Endothelial cell of umbilical vein (primary cell): ENCODE measurements around the gene EDEM1. TPM values are rescaled to one million over a fixed set of nuclear protein-coding genes. Genes with fewer than 3 reads are reported as not detected.

Source experiments
- BruUV-seq: library from RNA; stranded (reverse); fragments of 400-500 nt; replicated peaks from 2 replicates; lab custom pipeline; 2021; lab: Mats Ljungman, UMichigan
- CTCF ChIA-PET: fragments of 300-600, 350-600 bp; sonication (Branson Sonifier 250); formaldehyde crosslinking; loops from one replicate; lab custom pipeline; 2021; ENCODE audit warnings: antibody characterized with exemption, inconsistent platforms; lab: Charles Lee
- POLR2A ChIA-PET: fragments of 300-600, 350-600 bp; sonication (Branson Sonifier 250); formaldehyde crosslinking; loops from one replicate; lab custom pipeline; 2021; ENCODE audit warnings: antibody characterized with exemption, inconsistent platforms; lab: Charles Lee
- DNase-seq: peaks from one replicate; pipeline ENCODE4 v3.0.0-alpha.2; 2011; ENCODE audit warnings: low read depth, low spot score
- FAIRE-seq: peaks from 2 replicates; lab custom pipeline; 2011; peaks lifted over from hg19 to GRCh38; lab: Jason Lieb, UNC
- H2AFZ ChIP-seq: 2 replicates; pipeline ENCODE4 v1.6.0; 2012; ENCODE audit warnings: low read depth, low read length, control low read depth, inconsistent platforms
- H3K27ac ChIP-seq: 2 replicates; pipeline ENCODE4 v1.5.1; 2011; ENCODE audit warnings: low read depth, mild to moderate bottlenecking, control low read depth, low read length, moderate library complexity; ENCODE audit not compliant: insufficient read depth
- H3K27me3 ChIP-seq, 2 experiments: 2 replicates each; pipeline versions ENCODE4 v1.6.0 to v1.6.1; 2011; ENCODE audit warnings: low read length in 2 of 2, mixed read lengths in 1 of 2; ENCODE audit not compliant: control insufficient read depth in 2 of 2, insufficient read depth in 2 of 2
- H3K36me3 ChIP-seq, 2 experiments: 2 replicates in 1 of 2; 3 replicates in 1 of 2; pipeline ENCODE4 v1.5.1; 2011; ENCODE audit warnings: low read length in 2 of 2, mild to moderate bottlenecking in 1 of 2, moderate library complexity in 1 of 2; ENCODE audit not compliant: control insufficient read depth in 2 of 2, insufficient read depth in 2 of 2; ENCODE audit errors: extremely low read depth in 1 of 2
- H3K4me1 ChIP-seq: 3 replicates; pipeline ENCODE4 v1.5.1; 2011; ENCODE audit warnings: mild to moderate bottlenecking, low read length; ENCODE audit not compliant: control insufficient read depth, insufficient read depth; ENCODE audit errors: extremely low read depth
- H3K4me2 ChIP-seq: 2 replicates; pipeline ENCODE4 v1.6.1; 2011; ENCODE audit warnings: low read length, control low read depth, mixed read lengths; ENCODE audit not compliant: insufficient read depth
- H3K4me3 ChIP-seq, 3 experiments: fragments of 200-600 bp in 1 of 3; sonication (generic), shearing (Covaris generic) in 1 of 3; replicated peaks in 1 of 3; 2 replicates each; pipeline ENCODE4 v1.5.1; 2011 to 2016; ENCODE audit warnings: control low read depth in 3 of 3, low read length in 3 of 3, mild to moderate bottlenecking in 2 of 3, inconsistent platforms in 1 of 3, low read depth in 1 of 3, moderate library complexity in 1 of 3; ENCODE audit not compliant: insufficient read depth in 1 of 3
- H3K79me2 ChIP-seq: 2 replicates; pipeline ENCODE4 v1.6.0; 2012; ENCODE audit warnings: low read length, inconsistent platforms; ENCODE audit not compliant: control insufficient read depth, insufficient read depth
- H3K9ac ChIP-seq: replicated peaks from 2 replicates; pipeline ENCODE3; 2011; ENCODE audit warnings: low read length, control low read depth; ENCODE audit not compliant: insufficient read depth; ENCODE audit errors: extremely low read depth
- H3K9me1 ChIP-seq: replicated peaks from 3 replicates; pipeline ENCODE4 v1.6.0; 2011; ENCODE audit warnings: mild to moderate bottlenecking, low read length; ENCODE audit not compliant: control insufficient read depth, insufficient read depth; ENCODE audit errors: extremely low read depth
- H3K9me3 ChIP-seq: replicated peaks from 2 replicates; pipeline ENCODE4 v1.5.1; 2012; ENCODE audit warnings: low read length, inconsistent platforms; ENCODE audit not compliant: control insufficient read depth, insufficient read depth
- H4K20me1 ChIP-seq: replicated peaks from 2 replicates; pipeline ENCODE3; 2011; ENCODE audit warnings: mild to moderate bottlenecking, low read length; ENCODE audit not compliant: control insufficient read depth, insufficient read depth; ENCODE audit errors: extremely low read depth
- CTCF ChIP-seq, 2 donors: IDR thresholded peaks; 1 replicate in 1 of 2; 2 replicates in 1 of 2; pipeline ENCODE4 v1.5.1; 2011; ENCODE audit warnings: low read length in 2 of 2, mild to moderate bottlenecking in 2 of 2, moderate library complexity in 2 of 2, control low read depth in 1 of 2, inconsistent platforms in 1 of 2, low read depth in 1 of 2; ENCODE audit not compliant: insufficient read depth in 1 of 2; ENCODE audit errors: extremely low read depth in 1 of 2
- FOS ChIP-seq: IDR thresholded peaks from 2 replicates; pipeline ENCODE4 v1.6.1; 2011; ENCODE audit warnings: mild to moderate bottlenecking, low read length, moderate library complexity, borderline replicate concordance; ENCODE audit not compliant: insufficient read depth
- GATA2 ChIP-seq: IDR thresholded peaks from 2 replicates; pipeline ENCODE4 v1.7.0; 2011; ENCODE audit warnings: low read depth, mild to moderate bottlenecking, moderate library complexity, mixed read lengths, low read length; ENCODE audit not compliant: insufficient read length, insufficient read depth
- JUN ChIP-seq: IDR thresholded peaks from 2 replicates; pipeline ENCODE4 v1.6.1; 2011; ENCODE audit warnings: borderline replicate concordance, low read depth; ENCODE audit not compliant: insufficient read length, insufficient read depth
- MAX ChIP-seq: IDR thresholded peaks from 2 replicates; pipeline ENCODE4 v1.6.1; 2011; ENCODE audit not compliant: insufficient read depth, insufficient read length
- POLR2A ChIP-seq: IDR thresholded peaks from 2 replicates; pipeline ENCODE4 v1.6.1; 2012; ENCODE audit warnings: low read depth, mild to moderate bottlenecking, control low read depth, low read length
- POLR2AphosphoS5 ChIP-seq: IDR thresholded peaks from 2 replicates; pipeline ENCODE4 v1.6.1; 2012; ENCODE audit warnings: low read depth, mild to moderate bottlenecking, control low read depth, low read length, moderate library complexity; ENCODE audit not compliant: insufficient read depth
- dilution Hi-C: fragments of 300-500 bp; cut with MboI; formaldehyde crosslinking; loops from one replicate; pipeline ENCODE4 v1.15.0; 2019; ENCODE audit warnings: low sequenced_read_pairs; ENCODE audit not compliant: extremely low pct_ligation_motif_present
- intact Hi-C: fragments of 100-400 bp; cut with micrococcal nuclease; formaldehyde crosslinking; loops from one replicate; pipeline ENCODE4 v1.10.0; 2022
- polyA plus RNA-seq, 4 experiments: library from polyadenylated mRNA; depleted of rRNA in 3 of 4; stranded (reverse) in 3 of 4; unstranded in 1 of 4; fragments of >200 nt; gene quantifications; 2 replicates each; pipeline versions ENCODE4 v1.2.1 to v1.2.3, GENCODE V29; 2011 to 2012; ENCODE audit warnings: missing spikeins in 1 of 4
- total RNA-seq: library from RNA; stranded (reverse); gene quantifications from 2 replicates; pipeline ENCODE4 v1.2.3, GENCODE V29; 2021

EDEM1 gene
- total and polyA plus RNA-seq, 2 donors (not counting 3 experiments of a cell fraction or from before 2014, with no cell fraction given): 19.4 to 61.1 TPM

- DNase-seq: no peak
- CTCF ChIA-PET: no interaction called here
- POLR2A ChIA-PET: no interaction called here
- no TSS peak for BruUV-seq
- Histone ChIP-seq H4K20me1 (no peaks in the 10 kb centered on the region), H3K36me3 (no peaks in the 10 kb centered on the region), H3K4me2 (no peak overlapping the region), H3K27ac (no peak overlapping the region), H3K4me1 (no peaks in the 10 kb centered on the region), H3K9me1 (no peaks in the 10 kb centered on the region), H3K4me3 (no peak overlapping the region), H3K9ac (no peak overlapping the region), H3K79me2 (no peaks in the 10 kb centered on the region), H3K27me3 (no peaks in the 10 kb centered on the region), H2AFZ (no peak overlapping the region), H3K9me3 (no peaks in the 10 kb centered on the region)
- intact Hi-C loops (no loop called here), dilution Hi-C loops (no loop called here)
- no peak for TF ChIP-seq JUN
- TF ChIP-seq CTCF (IDR thresholded peaks at IDR 0.05; ENCODE audit: extremely low read depth in 1 of 2, insufficient read depth in 1 of 2, low read depth in 1 of 2, low read length in 2 of 2): no peak
- TF ChIP-seq MAX: no peak
- no peak for TF ChIP-seq POLR2AphosphoS5
- no peak for TF ChIP-seq GATA2
- no peak for TF ChIP-seq FOS
- no peak for TF ChIP-seq POLR2A
- FAIRE-seq: no peak
Measured at GRCh38 chr3:5267252-5267651, 79.7 kb downstream of the EDEM1 start.
